NCI-H446 (cell line): Measurements from ENCODE around the gene WASF2.
"Not testable (repeated sequence)": the region's sequence is repeated elsewhere in the genome, so short reads cannot be mapped to it uniquely, and the experiment has no call there.

Source experiments
- DNase-seq, 2 experiments: peaks; one replicate each; lab custom pipeline; 2025; lab: John Stamatoyannopoulos, UW

The WASF2 gene

DNA sequence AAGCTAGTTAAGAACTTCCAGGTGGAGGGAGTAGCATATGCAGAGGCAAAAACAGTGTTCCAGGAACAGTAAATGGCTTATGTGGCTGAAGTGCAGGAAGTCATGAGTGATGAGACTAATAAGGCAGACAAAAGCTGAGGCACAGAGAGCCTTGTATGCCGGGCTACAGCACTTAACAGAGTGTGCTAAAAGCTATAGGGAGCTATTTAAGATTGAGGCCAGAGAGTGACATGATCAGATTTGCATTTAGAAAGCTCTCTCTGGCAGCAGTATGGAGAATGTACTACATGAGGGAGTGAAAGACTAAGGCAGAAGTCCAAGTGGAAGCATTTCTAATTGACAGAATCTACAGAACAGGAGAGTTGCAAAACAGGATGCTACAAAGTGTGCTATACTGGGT, 38.6 kb downstream of the WASF2 start:
- peak in 1 of 2 experiments; percentile 12 for DNase-seq

- DNase-seq = no peak
These were observed 41.0 kb downstream of the WASF2 start for GRCh38 chr1:27448982-27449381.

- no peak for DNase-seq
These were observed 42.1 kb downstream of the WASF2 start for GRCh38 chr1:27447883-27448282.

DNA sequence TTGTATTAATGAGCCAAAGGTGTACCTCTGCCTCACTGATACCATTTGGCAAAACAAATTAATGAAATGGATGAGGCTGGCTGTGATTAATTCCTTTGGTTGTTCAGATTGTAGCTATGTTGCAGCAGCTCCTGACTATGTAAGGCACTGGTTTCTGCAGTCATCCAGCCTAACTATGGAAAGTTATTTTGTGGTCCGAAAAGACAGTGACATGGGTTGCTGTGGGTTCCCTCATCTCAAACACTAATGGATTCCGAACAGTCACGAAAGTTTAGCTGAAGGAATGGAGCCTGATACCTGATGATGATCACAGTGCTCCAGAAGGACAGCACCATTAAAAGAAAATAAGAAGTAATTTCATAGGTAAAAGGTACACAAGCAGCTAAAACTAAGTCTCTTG, 42.6 kb downstream of the WASF2 start:
- no peak for DNase-seq

DNA sequence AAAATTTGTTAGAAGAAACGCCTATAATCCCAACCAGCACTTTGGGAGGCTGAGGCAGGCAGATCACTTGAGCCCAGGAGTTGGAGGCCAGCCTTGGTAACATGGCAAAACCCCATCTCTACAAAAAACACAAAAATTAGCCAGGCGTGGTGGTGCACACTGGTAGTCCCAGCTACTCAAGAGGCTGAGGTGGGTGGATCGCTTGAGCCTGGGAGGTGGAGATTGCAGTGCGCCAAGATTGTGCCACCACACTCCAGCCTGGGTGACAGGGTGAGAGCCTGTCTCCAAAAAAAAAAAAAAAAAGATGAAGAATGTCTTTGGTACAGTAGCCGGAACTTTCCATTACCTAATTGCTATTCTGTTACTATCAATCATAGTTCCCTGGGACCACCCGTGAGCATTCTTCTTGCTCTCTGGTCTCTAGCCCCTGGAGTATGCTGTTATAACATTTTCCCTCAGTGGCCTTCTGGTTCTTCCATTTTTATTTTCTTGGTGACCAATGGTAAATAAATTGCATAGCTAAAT, 43.4 kb downstream of the WASF2 start:
- no peak for DNase-seq

DNA sequence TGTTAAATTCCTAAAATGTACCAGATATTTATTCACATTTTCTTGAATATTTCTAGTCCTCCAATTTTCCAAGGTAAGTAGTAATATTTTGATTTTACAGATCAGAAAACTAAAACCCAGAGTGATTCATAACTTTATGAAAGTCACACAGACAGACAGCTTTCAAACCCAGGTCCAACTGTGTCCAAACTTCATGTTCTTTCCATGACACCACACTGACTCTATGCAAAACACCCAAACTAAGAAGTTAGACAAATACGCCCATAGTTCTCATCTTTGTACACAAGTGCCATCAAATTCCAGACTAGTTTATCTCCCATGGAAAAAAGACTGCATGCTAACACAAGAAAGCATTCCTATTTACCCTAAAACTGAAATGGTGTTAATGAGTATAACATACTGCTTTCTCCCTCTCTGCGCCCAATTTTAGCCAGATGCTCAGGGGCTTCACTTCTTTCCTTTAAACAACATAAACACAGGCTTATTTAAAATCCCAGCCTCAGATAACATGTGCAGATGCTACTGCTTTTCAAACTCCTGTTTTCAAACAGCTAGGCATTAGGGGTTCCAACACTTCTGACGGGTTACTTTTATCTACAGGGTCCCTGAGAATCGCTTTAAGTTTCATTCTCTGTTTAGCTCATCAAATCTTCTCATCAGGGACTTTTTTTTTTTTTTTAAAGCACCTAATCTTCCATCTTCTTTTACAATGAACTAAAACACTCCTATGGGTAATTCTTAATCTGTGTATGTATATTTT, 44.6 kb downstream of the WASF2 start:
- DNase-seq = no peak

GRCh38 chr1:27444632-27445031, 45.3 kb downstream of the WASF2 start:
- DNase-seq = no peak

- no peak for DNase-seq
These were observed 50.8 kb downstream of the WASF2 start for GRCh38 chr1:27439150-27439549.

GRCh38 chr1:27438621-27439061, 51.3 kb downstream of the WASF2 start:
- no peak for DNase-seq

DNA sequence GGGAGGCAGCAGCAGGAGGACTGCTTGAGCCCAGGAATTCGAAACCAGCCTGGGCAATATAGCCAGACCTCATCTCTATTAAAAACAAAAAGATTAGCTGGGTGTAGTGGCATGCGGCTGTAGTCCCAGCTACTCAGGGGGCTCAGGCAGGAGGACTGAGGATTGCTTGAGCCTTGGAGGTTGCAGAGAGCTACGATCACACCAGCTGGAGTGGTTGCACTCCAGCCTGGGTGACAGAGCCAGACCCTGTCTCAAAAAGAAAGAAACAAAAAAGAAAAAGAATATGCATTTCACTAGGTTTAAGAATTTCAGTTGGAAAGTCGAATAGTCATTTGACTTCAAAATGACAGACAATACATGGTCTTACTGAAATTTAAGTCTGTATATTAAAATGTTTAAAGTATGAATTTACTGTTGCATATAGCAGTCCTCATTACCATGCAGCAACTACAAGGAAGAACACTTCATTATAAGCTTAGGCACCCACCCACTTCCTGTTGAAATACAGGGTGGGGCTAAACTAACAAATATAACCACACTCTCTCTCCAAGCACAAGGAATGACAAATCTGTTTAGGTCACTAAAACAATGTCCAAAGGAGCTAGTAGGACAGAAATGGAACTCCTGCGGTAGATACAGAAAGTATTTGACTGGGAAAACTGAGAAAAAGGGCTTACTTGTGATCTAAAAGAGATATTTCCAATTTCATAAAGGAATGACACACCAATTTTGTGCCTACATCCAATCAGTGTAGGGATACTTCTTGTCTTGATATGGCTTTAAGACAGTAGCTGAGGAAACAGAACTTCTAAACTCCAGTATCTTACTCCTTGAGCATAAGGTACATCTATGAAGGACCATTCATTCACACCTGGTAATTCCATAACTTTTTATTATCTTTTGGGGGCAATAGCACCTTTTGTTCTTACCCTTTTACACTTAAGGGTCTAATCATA, 53.5 kb downstream of the WASF2 start:
- DNase-seq = no peak

DNA sequence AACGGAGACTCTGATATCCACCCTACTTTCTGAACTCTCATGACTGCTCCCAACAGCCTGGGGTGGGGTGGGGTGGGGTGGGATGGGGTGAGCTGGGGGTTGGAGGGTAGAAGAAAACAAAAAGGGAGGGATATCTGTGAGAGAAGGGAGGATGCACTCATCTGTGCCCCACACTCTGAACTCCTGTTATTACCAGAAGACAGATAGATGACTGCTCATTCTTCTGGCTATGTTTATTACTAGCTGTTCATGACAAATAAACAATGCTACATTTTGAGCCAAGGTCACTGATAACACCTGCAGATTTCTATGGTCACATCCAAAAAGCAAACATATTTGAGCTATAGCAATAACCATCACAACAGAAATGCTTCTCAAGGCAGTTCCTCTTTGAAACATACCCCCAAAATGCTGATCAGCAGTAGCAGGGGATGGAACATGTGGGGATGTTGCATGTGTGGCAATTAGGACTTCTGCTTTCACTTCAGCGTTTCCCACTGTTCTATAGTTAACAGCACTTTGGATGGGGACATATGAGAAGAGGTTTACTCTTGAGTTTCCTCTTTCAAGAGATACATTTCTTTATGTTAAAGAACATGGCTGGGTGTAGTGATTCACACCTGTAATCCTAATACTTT, 54.3 kb downstream of the WASF2 start:
- DNase-seq = no peak

DNA sequence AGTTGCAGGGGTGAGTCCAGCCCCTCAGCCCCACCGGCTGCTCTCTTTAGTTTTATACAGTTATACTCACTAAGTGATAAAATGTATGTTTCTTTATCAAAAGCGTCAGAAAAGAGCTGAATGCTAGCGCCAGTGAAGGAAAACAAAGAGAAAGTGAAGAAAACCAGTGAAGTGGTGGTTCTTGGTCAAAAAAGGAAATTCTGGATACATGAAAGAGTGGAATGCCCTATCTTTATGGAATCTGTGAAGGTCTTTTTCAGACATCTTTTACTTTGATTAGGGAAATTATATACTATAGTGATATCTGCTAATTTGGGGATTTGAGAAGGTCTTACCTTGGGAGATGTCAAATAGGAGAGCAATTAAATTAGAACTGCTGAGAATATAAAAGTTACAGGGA, 56.3 kb downstream of the WASF2 start:
- no peak for DNase-seq

GRCh38 chr1:27432725-27433124, 57.2 kb downstream of the WASF2 start:
- DNase-seq = not testable (repeated sequence)

DNA sequence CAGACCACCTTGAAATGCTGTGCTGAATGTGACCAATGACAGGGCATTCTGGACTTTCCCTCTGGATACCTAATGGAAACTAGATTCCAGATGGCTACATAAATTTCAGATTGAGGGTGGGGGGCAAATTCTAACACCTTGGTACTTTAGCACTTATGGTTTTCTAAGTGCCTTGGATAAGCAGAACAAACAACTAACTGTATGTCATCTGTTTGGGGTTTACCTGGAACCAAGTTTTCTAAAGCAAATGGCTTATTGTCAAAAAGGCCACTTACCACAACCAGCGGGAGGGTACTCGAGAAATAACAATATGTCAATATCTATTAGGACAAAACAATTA, 58.4 kb downstream of the WASF2 start:
- no peak for DNase-seq

DNA sequence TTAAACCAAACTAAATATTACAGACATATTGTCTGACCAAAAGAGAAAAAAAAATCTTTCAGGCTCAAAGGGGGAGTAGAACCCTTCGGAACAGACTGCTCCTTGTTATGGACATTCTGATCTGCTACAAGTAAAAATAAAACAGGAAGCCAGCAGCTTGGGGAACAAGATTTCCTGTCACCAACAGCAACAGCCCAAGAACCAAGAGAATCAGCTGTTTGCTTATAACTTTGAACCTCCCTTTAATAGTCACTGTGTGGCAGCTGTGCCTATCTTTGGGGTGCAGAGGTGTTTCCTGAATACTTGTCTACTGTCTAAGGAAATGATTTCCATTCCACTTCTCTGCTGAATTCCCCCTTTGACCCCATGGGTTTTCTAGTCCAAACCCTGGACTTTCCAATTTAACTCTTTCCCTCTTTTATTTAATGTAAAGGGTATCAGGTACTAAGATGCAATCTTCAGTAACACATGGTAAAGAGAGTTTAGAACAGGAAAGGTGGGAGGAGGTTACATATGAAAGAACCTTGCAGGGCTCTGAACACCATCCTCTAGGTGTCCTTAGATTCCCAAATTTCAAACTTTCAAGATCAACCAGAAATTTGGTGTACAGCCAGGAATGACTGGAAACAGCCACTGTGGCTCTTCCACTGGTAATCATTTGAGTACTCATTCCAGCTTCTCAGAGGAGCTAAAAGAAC, 58.9 kb downstream of the WASF2 start:
- peak in 1 of 2 experiments; percentile 34 for DNase-seq

DNA sequence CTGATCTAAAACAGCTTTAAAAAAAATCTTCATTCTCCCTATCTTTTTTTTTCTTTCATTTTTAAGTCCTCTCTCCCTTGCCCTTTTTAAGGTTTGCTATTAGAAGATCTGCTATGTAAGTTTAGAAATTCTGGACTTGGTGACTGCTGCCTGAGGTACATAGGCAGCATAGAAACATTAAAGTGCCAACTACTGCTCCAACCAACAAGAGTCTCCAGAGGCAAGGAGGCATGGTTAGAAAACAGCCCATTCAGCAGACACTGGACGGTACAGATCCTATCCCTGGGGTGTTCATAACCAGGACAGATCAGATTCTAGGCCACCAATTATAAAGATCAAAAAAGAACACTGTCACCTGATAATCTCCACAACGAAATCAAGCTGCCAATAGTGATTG, 60.9 kb downstream of the WASF2 start:
- DNase-seq = no peak

DNA sequence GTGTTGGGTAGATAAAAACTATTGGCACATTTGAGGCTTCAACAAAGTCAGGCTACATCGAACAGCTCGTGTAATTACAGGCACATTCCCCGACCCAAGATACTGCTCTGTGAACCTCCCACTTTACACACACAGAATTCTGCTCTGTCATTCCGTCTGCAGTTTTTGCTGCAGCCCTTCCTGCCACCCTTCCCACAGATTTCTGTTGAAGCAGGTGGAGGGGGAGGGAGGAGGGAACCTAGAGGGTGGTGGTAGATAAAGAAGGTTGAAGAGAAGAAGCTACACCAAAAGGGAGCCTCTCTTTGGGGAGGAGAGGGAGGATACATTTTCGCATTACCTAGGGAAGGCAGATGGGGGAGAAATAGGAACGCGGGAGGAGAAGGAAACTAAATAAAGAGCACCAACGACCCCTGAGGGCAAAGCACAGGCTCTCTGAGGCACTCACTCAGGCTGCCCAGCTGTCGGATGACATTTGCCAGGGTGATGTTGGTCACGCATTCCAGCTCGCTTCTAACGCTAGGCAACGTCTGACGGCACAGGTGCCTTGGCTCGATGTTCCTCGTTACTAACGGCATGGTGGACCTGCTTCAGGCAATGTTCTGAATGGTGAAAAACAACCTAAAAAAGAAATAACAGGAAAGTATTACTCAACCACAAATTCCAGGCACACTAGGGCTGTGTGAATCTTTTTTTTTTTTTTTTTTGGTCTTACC, 61.5 kb downstream of the WASF2 start:
- DNase-seq = peak in 1 of 2 experiments; percentile 35

DNA sequence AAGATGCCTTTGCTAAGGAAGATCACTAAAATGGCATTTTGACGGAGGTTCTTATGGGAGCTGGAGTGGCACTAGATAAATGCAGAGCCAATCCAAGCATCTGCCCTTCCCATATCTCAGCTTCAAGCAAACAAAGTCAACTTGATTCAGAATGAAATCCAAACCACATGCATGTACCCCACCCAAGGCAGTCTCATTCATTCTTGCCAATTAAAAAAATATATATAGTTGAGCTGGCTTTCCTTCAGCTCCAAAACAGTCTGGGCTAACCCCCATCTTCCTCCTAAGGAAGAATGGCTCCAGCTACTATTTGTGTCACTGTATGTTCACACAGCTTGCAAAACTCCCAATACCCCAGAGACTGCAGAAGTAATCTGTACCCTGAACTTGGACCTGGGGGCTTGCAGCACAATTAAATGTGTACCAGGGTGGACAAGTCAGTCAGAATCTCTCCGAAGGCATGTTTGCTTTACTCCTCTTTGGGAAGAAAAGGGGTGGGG, 62.1 kb downstream of the WASF2 start:
- DNase-seq = no peak

- DNase-seq = no peak
These were observed 62.6 kb downstream of the WASF2 start for GRCh38 chr1:27427329-27427728.

DNA sequence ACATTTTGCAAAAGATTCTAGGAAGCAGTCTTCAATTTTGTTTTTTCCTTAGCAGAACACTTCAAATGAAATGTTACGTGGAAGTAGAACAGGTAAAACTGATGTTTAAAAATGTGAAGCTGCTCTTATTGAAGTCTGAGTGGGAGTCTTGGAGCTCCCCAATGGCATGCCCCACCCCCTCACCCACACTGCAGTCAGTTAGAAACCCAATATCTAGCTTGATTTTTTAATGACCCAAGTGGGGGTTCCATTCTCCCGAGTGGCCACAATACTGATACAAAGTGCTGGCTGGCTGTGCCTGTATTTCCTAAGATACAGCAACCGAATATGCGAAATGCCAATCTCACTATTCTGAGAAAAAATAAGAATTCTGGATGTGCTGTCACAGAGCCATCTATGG, 66.3 kb downstream of the WASF2 start:
- no peak for DNase-seq
